Upper lobe of left lung (tissue), 6 donors: ENCODE measurements around the gene ABCA12. TPM values are rescaled to one million over a fixed set of nuclear protein-coding genes. Genes with fewer than 3 reads are reported as not detected.

Experiments
- ATAC-seq, 2 donors: fragments of 200-7000 bp; cut with Tn5 transposase; one replicate each; pipeline ENCODE4 v1.9.1; 2022; ENCODE audit warnings: mild to moderate bottlenecking in 2 of 2, moderate library complexity in 2 of 2; ENCODE audit not compliant: low FRiP score in 2 of 2
- DNase-seq, 2 donors: peaks; one replicate each; pipeline ENCODE4 v3.0.0-alpha.2; 2019 to 2020
- H3K27ac ChIP-seq, 4 donors: fragments of 200-600 bp; sonication (generic); one replicate each; pipeline ENCODE4 v1.5.1; 2016 to 2019
- H3K27me3 ChIP-seq, 4 donors: fragments of 200-600 bp; sonication (generic); one replicate each; pipeline ENCODE4 v1.5.1; 2017 to 2019
- H3K36me3 ChIP-seq, 4 donors: fragments of 200-600 bp; sonication (generic); one replicate each; pipeline ENCODE4 v1.5.1; 2016 to 2019
- H3K4me1 ChIP-seq, 4 donors: fragments of 200-600 bp; sonication (generic); one replicate each; pipeline ENCODE4 v1.5.1; 2018 to 2019
- H3K4me3 ChIP-seq, 4 donors: fragments of 200-600 bp; sonication (generic); one replicate each; pipeline ENCODE4 v1.5.1; 2017 to 2019; ENCODE audit warnings: mild to moderate bottlenecking in 2 of 4, moderate library complexity in 1 of 4
- H3K9me3 ChIP-seq, 4 donors: fragments of 200-600 bp; sonication (generic); one replicate each; pipeline ENCODE4 v1.5.1; 2018 to 2019
- EP300 ChIP-seq, 4 donors: sonication (generic); formaldehyde crosslinking; IDR thresholded peaks; one replicate each; pipeline ENCODE4 v1.5.1; 2017; ENCODE audit warnings: antibody characterized with exemption in 4 of 4, control low read depth in 2 of 4
- POLR2A ChIP-seq, 4 donors: fragments of 450-650 bp; IDR thresholded peaks; one replicate each; pipeline ENCODE4 v1.5.1; 2016 to 2017; ENCODE audit warnings: antibody characterized with exemption in 4 of 4, mild to moderate bottlenecking in 2 of 4
- POLR2AphosphoS5 ChIP-seq, 2 donors: sonication (generic); formaldehyde crosslinking; IDR thresholded peaks; one replicate each; pipeline ENCODE4 v1.5.1; 2017; ENCODE audit warnings: antibody characterized with exemption in 2 of 2
- WGBS, 2 donors: methylation state at CpG; one replicate each; pipeline ENCODE4 v1.1.5; 2017 to 2018; 5-methylcytosine and 5-hydroxymethylcytosine counted together
- total RNA-seq, 6 donors: library from RNA; depleted of rRNA in 4 of 6; stranded (reverse); fragments of >200 nt in 4 of 6; gene quantifications; one replicate each; pipeline versions ENCODE4 v1.1.0 to v1.2.1, GENCODE V29; 2016 to 2021
- TF ChIP-seq, protein P1 (sequence below), 6 experiments: fragments of 450-650 bp in 4 of 6; fragments of 200-600 bp in 2 of 6; sonication (generic) in 2 of 6; IDR thresholded peaks; one replicate each; pipeline ENCODE4 v1.5.1; 2016 to 2019; ENCODE audit warnings: antibody characterized with exemption in 6 of 6
- donor health status: DM: no; HTN: no; CAD: no; lungs with moderate emphysema.
- donor health status: DM: no; HTN: yes; CAD: no; lungs with severe emphysema.

ABCA12 gene, protein sequence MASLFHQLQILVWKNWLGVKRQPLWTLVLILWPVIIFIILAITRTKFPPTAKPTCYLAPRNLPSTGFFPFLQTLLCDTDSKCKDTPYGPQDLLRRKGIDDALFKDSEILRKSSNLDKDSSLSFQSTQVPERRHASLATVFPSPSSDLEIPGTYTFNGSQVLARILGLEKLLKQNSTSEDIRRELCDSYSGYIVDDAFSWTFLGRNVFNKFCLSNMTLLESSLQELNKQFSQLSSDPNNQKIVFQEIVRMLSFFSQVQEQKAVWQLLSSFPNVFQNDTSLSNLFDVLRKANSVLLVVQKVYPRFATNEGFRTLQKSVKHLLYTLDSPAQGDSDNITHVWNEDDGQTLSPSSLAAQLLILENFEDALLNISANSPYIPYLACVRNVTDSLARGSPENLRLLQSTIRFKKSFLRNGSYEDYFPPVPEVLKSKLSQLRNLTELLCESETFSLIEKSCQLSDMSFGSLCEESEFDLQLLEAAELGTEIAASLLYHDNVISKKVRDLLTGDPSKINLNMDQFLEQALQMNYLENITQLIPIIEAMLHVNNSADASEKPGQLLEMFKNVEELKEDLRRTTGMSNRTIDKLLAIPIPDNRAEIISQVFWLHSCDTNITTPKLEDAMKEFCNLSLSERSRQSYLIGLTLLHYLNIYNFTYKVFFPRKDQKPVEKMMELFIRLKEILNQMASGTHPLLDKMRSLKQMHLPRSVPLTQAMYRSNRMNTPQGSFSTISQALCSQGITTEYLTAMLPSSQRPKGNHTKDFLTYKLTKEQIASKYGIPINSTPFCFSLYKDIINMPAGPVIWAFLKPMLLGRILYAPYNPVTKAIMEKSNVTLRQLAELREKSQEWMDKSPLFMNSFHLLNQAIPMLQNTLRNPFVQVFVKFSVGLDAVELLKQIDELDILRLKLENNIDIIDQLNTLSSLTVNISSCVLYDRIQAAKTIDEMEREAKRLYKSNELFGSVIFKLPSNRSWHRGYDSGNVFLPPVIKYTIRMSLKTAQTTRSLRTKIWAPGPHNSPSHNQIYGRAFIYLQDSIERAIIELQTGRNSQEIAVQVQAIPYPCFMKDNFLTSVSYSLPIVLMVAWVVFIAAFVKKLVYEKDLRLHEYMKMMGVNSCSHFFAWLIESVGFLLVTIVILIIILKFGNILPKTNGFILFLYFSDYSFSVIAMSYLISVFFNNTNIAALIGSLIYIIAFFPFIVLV (N-terminal part only)
- under 1 TPM in 3 of 6 donors, not detected in 3; 0.03 to 0.44 (median 0.10) TPM for total RNA-seq

DNA sequence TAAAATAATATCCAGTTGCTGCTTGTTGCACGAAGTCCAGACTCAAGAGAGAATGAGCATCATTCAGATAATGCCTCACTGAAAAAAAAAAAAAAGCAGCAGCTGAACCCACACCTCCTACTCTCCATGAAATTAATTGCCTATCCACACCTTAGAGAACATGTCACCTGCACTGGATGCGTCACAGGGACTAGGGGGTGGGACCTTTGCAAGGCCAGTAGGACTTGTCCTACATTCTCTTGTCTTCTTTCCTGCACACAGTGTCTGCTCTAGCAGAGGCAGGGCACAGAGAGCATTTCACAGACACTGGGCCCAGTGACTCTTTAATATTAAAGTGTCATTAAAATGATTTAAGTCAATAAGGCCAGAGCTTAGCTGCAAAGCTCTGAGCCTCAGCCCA, at the start of gene ABCA12:
TSS of gene ABCA12 (minus strand) at position 148 of the 400 bp plus-strand sequence. CDS start 418 bp downstream, outside the sequence.
- TF ChIP-seq POLR2AphosphoS5 (IDR thresholded peaks at IDR 0.05): no peak
- no peak for TF ChIP-seq EP300 (IDR thresholded peaks at IDR 0.05)
- WGBS, 2 donors: 78 to 82% methylated on average over 2 of the region's 2 CpGs
- Histone ChIP-seq H3K9me3 (no peaks in the 10 kb centered on the region), H3K4me1 (peaks cover 0 to 5% (median 2%) of the 10 kb centered on the region in 4 donors), H3K27me3 (no peaks in the 10 kb centered on the region), H3K27ac (no peak within 1 kb of the TSS), H3K4me3 (no peak within 1 kb of the TSS), H3K36me3 (no peaks in the 10 kb centered on the region)
- ATAC-seq: no peak
- DNase-seq: no peak

DNA sequence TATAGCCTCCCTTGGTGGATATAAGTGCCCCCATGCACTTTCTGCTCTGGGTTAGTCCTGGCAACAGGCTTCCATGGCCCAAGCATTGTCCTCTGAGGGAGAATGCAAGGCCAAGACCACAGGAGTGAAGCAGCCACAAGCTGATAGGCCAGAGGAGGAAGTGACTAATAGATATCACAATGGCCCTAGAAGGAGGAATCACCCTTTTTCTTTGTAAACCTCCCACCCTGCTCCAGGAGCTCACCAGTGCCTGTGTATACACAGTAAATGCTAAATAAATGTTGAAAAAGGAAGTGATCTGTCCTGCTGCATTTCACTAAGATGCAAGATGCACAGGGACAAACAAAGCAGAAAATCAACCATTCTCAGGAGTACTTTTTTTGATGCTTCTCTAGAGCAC, 49.7 kb upstream of the ABCA12 start:
- no peaks in the 10 kb centered on the region for H3K4me1 ChIP-seq
- ATAC-seq (no peak), DNase-seq (no peak)
- no peaks in the 10 kb centered on the region for H3K36me3 ChIP-seq
- TF ChIP-seq, protein P1, sequence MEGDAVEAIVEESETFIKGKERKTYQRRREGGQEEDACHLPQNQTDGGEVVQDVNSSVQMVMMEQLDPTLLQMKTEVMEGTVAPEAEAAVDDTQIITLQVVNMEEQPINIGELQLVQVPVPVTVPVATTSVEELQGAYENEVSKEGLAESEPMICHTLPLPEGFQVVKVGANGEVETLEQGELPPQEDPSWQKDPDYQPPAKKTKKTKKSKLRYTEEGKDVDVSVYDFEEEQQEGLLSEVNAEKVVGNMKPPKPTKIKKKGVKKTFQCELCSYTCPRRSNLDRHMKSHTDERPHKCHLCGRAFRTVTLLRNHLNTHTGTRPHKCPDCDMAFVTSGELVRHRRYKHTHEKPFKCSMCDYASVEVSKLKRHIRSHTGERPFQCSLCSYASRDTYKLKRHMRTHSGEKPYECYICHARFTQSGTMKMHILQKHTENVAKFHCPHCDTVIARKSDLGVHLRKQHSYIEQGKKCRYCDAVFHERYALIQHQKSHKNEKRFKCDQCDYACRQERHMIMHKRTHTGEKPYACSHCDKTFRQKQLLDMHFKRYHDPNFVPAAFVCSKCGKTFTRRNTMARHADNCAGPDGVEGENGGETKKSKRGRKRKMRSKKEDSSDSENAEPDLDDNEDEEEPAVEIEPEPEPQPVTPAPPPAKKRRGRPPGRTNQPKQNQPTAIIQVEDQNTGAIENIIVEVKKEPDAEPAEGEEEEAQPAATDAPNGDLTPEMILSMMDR (IDR thresholded peaks at IDR 0.05): no peak
- TF ChIP-seq POLR2A (IDR thresholded peaks at IDR 0.05) (no peak), POLR2AphosphoS5 (IDR thresholded peaks at IDR 0.05) (no peak), EP300 (IDR thresholded peaks at IDR 0.05) (no peak)
- H3K27me3 ChIP-seq: no peaks in the 10 kb centered on the region
- no peak overlapping the region for H3K27ac ChIP-seq
- no peak overlapping the region for H3K4me3 ChIP-seq
- no peaks in the 10 kb centered on the region for H3K9me3 ChIP-seq

DNA sequence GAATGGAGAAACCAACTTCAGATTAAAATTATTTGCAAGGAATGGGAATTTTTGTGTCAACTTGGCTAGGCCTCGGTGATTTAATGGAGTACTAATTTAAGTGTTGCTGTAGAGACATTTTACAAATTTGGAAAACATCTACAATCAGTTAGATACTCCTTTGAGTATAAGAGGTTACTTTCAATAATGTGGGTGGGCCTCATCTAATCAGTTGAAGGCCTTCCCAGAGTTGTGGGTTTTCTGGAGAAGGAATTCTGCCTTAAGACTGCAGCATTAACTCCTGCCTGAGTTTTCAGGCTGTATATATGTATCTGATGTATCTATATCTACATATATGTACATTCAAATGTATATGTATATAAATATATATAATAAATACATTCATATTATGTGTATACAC, 47.6 kb upstream of the ABCA12 start:
- Histone ChIP-seq H3K36me3 (no peaks in the 10 kb centered on the region), H3K27ac (no peak overlapping the region), H3K4me1 (no peaks in the 10 kb centered on the region), H3K4me3 (no peak overlapping the region), H3K9me3 (no peaks in the 10 kb centered on the region), H3K27me3 (no peaks in the 10 kb centered on the region)
- ATAC-seq (no peak), DNase-seq (no peak)
- 70 to 82% methylated on average over 1 of the region's 1 CpG for WGBS, 2 donors
- TF ChIP-seq EP300 (IDR thresholded peaks at IDR 0.05) (no peak), POLR2AphosphoS5 (IDR thresholded peaks at IDR 0.05) (no peak), POLR2A (IDR thresholded peaks at IDR 0.05) (no peak)
- TF ChIP-seq, protein P1 (IDR thresholded peaks at IDR 0.05): no peak

DNA sequence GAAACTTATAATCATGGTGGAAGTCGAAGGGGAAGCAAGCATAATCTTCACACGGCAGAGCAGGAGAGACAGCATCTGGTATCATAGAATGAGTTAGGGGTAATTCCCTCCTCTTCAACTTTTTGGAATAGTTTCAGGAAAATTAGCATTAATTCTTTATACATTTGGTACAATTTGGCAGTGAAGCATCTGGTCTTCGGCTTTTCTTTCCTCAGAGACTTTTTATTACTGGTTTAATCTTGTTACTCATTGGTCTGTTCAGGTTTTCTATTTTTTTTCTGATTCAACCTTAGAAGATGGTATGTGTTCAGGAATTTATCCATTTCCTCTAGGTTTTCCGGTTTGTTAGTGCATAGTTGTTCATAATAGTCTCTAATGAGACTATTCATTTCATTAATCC, 39.7 kb upstream of the ABCA12 start:
- Histone ChIP-seq H3K36me3 (no peaks in the 10 kb centered on the region), H3K4me1 (no peaks in the 10 kb centered on the region), H3K9me3 (no peaks in the 10 kb centered on the region), H3K4me3 (no peak overlapping the region), H3K27ac (no peak overlapping the region), H3K27me3 (no peaks in the 10 kb centered on the region)
- TF ChIP-seq, protein P1 (IDR thresholded peaks at IDR 0.05): no peak
- TF ChIP-seq EP300 (IDR thresholded peaks at IDR 0.05) (no peak), POLR2A (IDR thresholded peaks at IDR 0.05) (no peak), POLR2AphosphoS5 (IDR thresholded peaks at IDR 0.05) (no peak)
- ATAC-seq (no peak), DNase-seq (no peak)
- WGBS, 2 donors: 81 to 82% methylated on average over 4 of the region's 4 CpGs

DNA sequence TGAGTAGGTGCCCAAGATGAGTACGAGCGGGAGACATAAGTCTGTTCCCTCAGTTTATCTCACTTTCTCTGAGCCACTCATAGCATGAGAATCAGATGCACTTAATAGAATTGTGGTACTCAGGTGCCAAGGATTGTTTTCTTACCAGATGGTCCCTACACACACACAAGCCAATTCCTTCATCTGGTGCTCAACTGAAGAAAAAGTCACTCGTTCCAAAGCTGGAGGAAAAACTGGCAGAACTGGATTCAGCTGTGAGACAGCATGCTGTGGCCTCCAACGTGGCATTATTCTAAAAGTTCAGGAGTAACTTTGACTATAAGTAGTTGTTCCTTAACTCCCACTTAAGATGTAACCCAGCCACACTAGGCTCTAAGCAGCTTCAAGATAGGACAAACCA, 33.4 kb upstream of the ABCA12 start:
- DNase-seq: no peak
- H3K4me3 ChIP-seq: no peak overlapping the region
- no peak overlapping the region for H3K27ac ChIP-seq
- no peak for ATAC-seq
- no peaks in the 10 kb centered on the region for H3K9me3 ChIP-seq
- TF ChIP-seq POLR2A (IDR thresholded peaks at IDR 0.05): no peak
- TF ChIP-seq, protein P1 (IDR thresholded peaks at IDR 0.05): no peak
- TF ChIP-seq EP300 (IDR thresholded peaks at IDR 0.05): no peak
- TF ChIP-seq POLR2AphosphoS5 (IDR thresholded peaks at IDR 0.05): no peak
- no peaks in the 10 kb centered on the region for H3K36me3 ChIP-seq
- peaks cover 0 to 7% (median 0%) of the 10 kb centered on the region in 4 donors for H3K4me1 ChIP-seq
- H3K27me3 ChIP-seq: no peaks in the 10 kb centered on the region
- 70 to 80% methylated on average over 4 of the region's 4 CpGs for WGBS, 2 donors
